GM19099 (cell line): ENCODE data around the gene TMEM175.

Source experiments
- POLR2A ChIP-seq: IDR thresholded peaks from 3 replicates; pipeline ENCODE4 v1.6.1; 2011; ENCODE audit warnings: low read depth; ENCODE audit not compliant: insufficient read length; ENCODE audit errors: extremely low read depth

The TMEM175 gene

GRCh38 chr4:999882-1000425 is 67.7 kb downstream of the TMEM175 start:
- TF ChIP-seq POLR2A, result no peak

GRCh38 chr4:1000686-1001260 is 68.5 kb downstream of the TMEM175 start:
- no peak for TF ChIP-seq POLR2A

GRCh38 chr4:1001561-1002130 is 69.4 kb downstream of the TMEM175 start:
- TF ChIP-seq POLR2A, result no peak

- TF ChIP-seq POLR2A, result no peak
These were observed 69.9 kb downstream of the TMEM175 start for GRCh38 chr4:1002131-1002630.

GRCh38 chr4:1002631-1003251 is 70.5 kb downstream of the TMEM175 start:
- no peak for TF ChIP-seq POLR2A

GRCh38 chr4:1003271-1004070 is 71.2 kb downstream of the TMEM175 start:
- TF ChIP-seq POLR2A, result no peak

- TF ChIP-seq POLR2A, result no peak
These were observed 71.8 kb downstream of the TMEM175 start for GRCh38 chr4:1004071-1004418.

- TF ChIP-seq POLR2A, result no peak
These were observed 72.6 kb downstream of the TMEM175 start for GRCh38 chr4:1004557-1005485.

- no peak for TF ChIP-seq POLR2A
These were observed 74.6 kb downstream of the TMEM175 start for GRCh38 chr4:1006856-1007255.
